HEK293 (cell line): ENCODE measurements around the gene ICAM2.

Source experiments
- CTCF ChIP-seq: fragments of 450-650 bp; formaldehyde crosslinking; IDR thresholded peaks from 2 replicates; pipeline ENCODE4 v1.5.1; 2016; ENCODE audit warnings: missing biosample characterization, missing genetic modification characterization
- GFI1B ChIP-seq: fragments of 450-650 bp; formaldehyde crosslinking; IDR thresholded peaks from 2 replicates; pipeline ENCODE4 v1.5.1; 2016; ENCODE audit warnings: missing biosample characterization, missing genetic modification characterization
- GLI2 ChIP-seq: fragments of 450-650 bp; formaldehyde crosslinking; IDR thresholded peaks from 2 replicates; pipeline ENCODE4; 2017; ENCODE audit warnings: missing biosample characterization, missing genetic modification characterization, low read depth, borderline replicate concordance
- KLF9 ChIP-seq: fragments of 450-650 bp; formaldehyde crosslinking; IDR thresholded peaks from 2 replicates; pipeline ENCODE4 v1.5.1; 2016; ENCODE audit warnings: missing biosample characterization, missing genetic modification characterization, low read depth
- REST ChIP-seq: fragments of 450-650 bp; formaldehyde crosslinking; IDR thresholded peaks from 2 replicates; pipeline ENCODE4 v1.5.1; 2016; ENCODE audit warnings: missing biosample characterization, missing genetic modification characterization
- SP2 ChIP-seq: fragments of 450-650 bp; formaldehyde crosslinking; IDR thresholded peaks from 2 replicates; pipeline ENCODE4 v1.5.1; 2016; ENCODE audit warnings: missing biosample characterization, missing genetic modification characterization
- ZNF274 ChIP-seq, 2 experiments: fragments of 200-500 bp in 1 of 2; fragments of 450-650 bp in 1 of 2; sonication (Bioruptor generic) in 1 of 2; formaldehyde crosslinking in 1 of 2; IDR thresholded peaks; 2 replicates each; pipeline versions ENCODE4 v1.5.1 to v1.6.1; 2014 to 2016; ENCODE audit warnings: borderline replicate concordance in 1 of 2, inconsistent platforms in 1 of 2, low read length in 1 of 2, missing biosample characterization in 1 of 2, missing genetic modification characterization in 1 of 2
- ZNF560 ChIP-seq: fragments of 450-650 bp; formaldehyde crosslinking; IDR thresholded peaks from 2 replicates; pipeline ENCODE4 v1.5.1; 2017; ENCODE audit warnings: missing biosample characterization, missing genetic modification characterization, borderline replicate concordance
- ZNF707 ChIP-seq: fragments of 450-650 bp; formaldehyde crosslinking; IDR thresholded peaks from 2 replicates; pipeline ENCODE4 v1.5.1; 2016; ENCODE audit warnings: missing biosample characterization, missing genetic modification characterization
- ZSCAN30 ChIP-seq: fragments of 450-650 bp; IDR thresholded peaks from 2 replicates; pipeline ENCODE4 v1.5.1; 2018; ENCODE audit warnings: missing biosample characterization, mild to moderate bottlenecking, missing genetic modification characterization, moderate library complexity
- TF ChIP-seq, protein P1 (sequence below): fragments of 450-650 bp; formaldehyde crosslinking; conservative IDR thresholded peaks from 2 replicates; pipeline ENCODE4 v1.5.1; 2016; ENCODE audit warnings: low read depth, missing biosample characterization, missing genetic modification characterization
- TF ChIP-seq, protein P2 (sequence below): fragments of 450-650 bp; IDR thresholded peaks from 2 replicates; pipeline ENCODE4 v1.5.1; 2018; ENCODE audit warnings: missing biosample characterization, missing genetic modification characterization

GRCh38 chr17:64048805-64049204, 28.4 kb upstream of the ICAM2 start:
- TF ChIP-seq GLI2 (no peak), ZNF560 (tag by site-specific recombination) (no peak), GFI1B (tag by site-specific recombination) (no peak), ZNF707 (tag by site-specific recombination) (no peak), SP2 (tag by site-specific recombination) (no peak), REST (no peak), CTCF (tag by site-specific recombination) (no peak), ZSCAN30 (no peak), KLF9 (tag by site-specific recombination) (no peak), ZNF274 (IDR thresholded peaks at IDR 0.05; ENCODE audit: low read length) (no peak), ZNF274 (tag by site-specific recombination; IDR thresholded peaks at IDR 0.05; ENCODE audit: borderline replicate concordance) (no peak)
- TF ChIP-seq, protein P1, sequence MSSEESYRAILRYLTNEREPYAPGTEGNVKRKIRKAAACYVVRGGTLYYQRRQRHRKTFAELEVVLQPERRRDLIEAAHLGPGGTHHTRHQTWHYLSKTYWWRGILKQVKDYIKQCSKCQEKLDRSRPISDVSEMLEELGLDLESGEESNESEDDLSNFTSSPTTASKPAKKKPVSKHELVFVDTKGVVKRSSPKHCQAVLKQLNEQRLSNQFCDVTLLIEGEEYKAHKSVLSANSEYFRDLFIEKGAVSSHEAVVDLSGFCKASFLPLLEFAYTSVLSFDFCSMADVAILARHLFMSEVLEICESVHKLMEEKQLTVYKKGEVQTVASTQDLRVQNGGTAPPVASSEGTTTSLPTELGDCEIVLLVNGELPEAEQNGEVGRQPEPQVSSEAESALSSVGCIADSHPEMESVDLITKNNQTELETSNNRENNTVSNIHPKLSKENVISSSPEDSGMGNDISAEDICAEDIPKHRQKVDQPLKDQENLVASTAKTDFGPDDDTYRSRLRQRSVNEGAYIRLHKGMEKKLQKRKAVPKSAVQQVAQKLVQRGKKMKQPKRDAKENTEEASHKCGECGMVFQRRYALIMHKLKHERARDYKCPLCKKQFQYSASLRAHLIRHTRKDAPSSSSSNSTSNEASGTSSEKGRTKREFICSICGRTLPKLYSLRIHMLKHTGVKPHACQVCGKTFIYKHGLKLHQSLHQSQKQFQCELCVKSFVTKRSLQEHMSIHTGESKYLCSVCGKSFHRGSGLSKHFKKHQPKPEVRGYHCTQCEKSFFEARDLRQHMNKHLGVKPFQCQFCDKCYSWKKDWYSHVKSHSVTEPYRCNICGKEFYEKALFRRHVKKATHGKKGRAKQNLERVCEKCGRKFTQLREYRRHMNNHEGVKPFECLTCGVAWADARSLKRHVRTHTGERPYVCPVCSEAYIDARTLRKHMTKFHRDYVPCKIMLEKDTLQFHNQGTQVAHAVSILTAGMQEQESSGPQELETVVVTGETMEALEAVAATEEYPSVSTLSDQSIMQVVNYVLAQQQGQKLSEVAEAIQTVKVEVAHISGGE, result no peak
- TF ChIP-seq, protein P2, sequence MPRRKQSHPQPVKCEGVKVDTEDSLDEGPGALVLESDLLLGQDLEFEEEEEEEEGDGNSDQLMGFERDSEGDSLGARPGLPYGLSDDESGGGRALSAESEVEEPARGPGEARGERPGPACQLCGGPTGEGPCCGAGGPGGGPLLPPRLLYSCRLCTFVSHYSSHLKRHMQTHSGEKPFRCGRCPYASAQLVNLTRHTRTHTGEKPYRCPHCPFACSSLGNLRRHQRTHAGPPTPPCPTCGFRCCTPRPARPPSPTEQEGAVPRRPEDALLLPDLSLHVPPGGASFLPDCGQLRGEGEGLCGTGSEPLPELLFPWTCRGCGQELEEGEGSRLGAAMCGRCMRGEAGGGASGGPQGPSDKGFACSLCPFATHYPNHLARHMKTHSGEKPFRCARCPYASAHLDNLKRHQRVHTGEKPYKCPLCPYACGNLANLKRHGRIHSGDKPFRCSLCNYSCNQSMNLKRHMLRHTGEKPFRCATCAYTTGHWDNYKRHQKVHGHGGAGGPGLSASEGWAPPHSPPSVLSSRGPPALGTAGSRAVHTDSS (tag by site-specific recombination), result no peak
